Skeletal muscle satellite cell (primary cell): Measurements from ENCODE around the gene B4GALT2.

Experiments
- H3K27me3 ChIP-seq: 2 replicates; pipeline ENCODE4 v1.7.0; 2013; ENCODE audit warnings: low read length; ENCODE audit not compliant: control insufficient read depth, insufficient read depth
- H3K36me3 ChIP-seq: 2 replicates; pipeline ENCODE4 v1.7.0; 2013; ENCODE audit warnings: mild to moderate bottlenecking, control low read depth, low read length; ENCODE audit not compliant: insufficient read depth
- H3K4me1 ChIP-seq: 2 replicates; pipeline ENCODE4 v1.7.0; 2013; ENCODE audit warnings: low read length; ENCODE audit not compliant: control insufficient read depth, insufficient read depth
- H3K4me2 ChIP-seq: 2 replicates; pipeline ENCODE4 v1.7.0; 2013; ENCODE audit warnings: mild to moderate bottlenecking, low read length
- H3K4me3 ChIP-seq: 2 replicates; pipeline ENCODE4 v1.7.0; 2013; ENCODE audit warnings: low read length
- H3K9ac ChIP-seq: 2 replicates; pipeline ENCODE4 v1.7.0; 2013; ENCODE audit warnings: mild to moderate bottlenecking, low read depth, low read length, moderate library complexity
- H3K9me3 ChIP-seq: replicated peaks from 2 replicates; pipeline ENCODE4 v1.7.0; 2013; ENCODE audit warnings: mild to moderate bottlenecking, control low read depth, low read length

The B4GALT2 gene

DNA sequence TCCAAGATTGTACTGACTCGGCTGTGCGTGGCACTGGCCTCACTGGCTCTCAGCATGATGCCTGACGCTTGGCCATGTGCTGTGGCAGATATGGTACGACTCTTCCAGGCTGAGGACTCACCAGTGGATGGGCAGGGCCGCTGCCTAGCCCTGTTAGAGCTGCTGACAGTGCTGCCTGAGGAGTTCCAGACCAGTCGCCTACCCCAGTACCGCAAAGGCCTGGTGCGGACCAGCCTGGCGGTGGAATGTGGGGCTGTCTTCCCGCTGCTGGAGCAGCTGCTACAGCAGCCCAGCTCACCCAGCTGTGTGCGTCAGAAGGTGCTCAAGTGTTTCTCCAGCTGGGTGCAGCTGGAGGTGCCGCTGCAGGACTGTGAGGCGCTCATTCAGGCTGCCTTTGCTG, 29.3 kb upstream of the B4GALT2 start:
- Histone ChIP-seq H3K9me3 (no peaks in the 10 kb centered on the region), H3K27me3 (no peaks in the 10 kb centered on the region), H3K4me3 (no peak overlapping the region), H3K4me1 (peaks cover 21% of the 10 kb centered on the region), H3K9ac (no peak overlapping the region), H3K36me3 (peaks cover 11% of the 10 kb centered on the region), H3K4me2 (no peak overlapping the region)

DNA sequence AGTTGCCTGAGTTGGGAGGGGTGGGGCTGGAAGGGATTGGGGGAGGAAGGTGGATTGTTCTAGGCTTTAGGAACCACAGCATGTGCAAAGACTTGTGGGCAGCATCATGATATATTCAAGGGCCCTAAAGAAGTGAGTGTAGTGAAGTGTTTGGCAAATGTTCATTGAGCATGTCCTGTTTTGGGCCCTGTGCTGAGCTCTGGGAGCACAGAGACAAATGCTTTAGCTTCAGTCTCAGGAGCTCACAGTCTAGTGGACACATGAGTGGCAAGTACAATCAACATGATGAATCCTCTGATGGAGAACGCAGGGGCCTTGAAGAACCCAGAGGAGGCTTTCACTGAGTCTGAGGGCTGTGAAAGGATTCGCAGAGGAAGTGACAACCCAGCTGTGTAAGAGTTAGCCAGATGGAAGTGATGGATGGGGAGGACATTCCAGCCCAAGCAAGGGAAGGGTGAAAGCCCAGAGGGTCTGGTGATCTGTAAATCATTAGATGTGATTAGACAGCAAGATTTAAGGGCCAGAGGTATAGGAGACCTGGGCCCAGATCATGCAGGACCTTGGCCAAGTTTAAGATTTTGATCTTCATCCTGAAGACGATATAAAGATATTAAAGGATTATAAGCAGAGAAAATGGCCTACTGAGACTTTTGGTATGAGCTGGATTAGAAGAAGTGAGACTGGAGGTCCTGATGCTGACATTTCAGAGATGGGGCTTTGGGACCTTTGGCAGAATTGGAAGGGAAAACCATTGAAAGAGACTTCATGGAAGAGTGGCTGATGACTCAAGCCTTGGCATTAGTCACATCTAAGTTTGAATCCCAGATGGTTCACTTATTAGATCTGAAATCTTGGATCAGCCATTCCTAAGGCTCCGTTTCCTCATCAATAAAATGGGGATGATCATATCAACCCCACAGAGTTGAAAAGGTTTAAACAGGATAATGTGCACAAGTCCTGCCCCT, 27.7 kb upstream of the B4GALT2 start:
- Histone ChIP-seq H3K36me3 (peaks cover 11% of the 10 kb centered on the region), H3K4me2 (no peak overlapping the region), H3K4me1 (peaks cover 16% of the 10 kb centered on the region), H3K9ac (no peak overlapping the region), H3K4me3 (no peak overlapping the region), H3K27me3 (no peaks in the 10 kb centered on the region), H3K9me3 (no peaks in the 10 kb centered on the region)

DNA sequence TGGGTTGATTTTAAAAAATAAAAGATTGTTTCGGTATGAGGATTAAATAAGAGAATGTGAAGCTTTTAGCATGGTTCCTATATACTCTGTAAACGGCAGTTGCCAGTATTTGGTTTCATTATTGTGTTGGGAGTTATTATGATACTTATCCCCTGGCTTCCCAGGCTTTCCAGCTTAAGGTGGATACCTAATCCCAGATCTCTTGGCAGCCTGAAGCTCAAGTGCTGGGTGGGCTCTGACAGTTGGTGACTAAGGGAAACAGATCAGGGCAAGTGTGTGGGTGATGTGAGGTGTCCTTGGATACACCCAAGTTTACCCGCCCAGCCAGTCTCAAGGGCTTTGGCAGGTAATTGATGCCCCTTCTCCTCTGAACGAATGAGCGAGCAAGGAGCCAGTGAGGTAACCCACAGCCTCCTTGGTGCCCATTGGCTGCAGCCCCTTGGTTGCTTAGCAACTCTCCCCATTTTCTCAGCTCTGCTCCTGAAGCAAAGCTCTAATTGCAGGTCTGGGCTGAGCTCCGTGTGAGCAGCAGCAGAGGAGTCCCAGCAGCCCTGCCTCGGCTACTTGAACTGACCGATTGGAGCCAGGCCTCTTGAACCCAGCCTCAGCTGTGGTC, 26.2 kb upstream of the B4GALT2 start:
- Histone ChIP-seq H3K4me3 (no peak overlapping the region), H3K36me3 (peaks cover 22% of the 10 kb centered on the region), H3K27me3 (no peaks in the 10 kb centered on the region), H3K9ac (no peak overlapping the region), H3K9me3 (no peaks in the 10 kb centered on the region), H3K4me2 (no peak overlapping the region), H3K4me1 (peaks cover 12% of the 10 kb centered on the region)

DNA sequence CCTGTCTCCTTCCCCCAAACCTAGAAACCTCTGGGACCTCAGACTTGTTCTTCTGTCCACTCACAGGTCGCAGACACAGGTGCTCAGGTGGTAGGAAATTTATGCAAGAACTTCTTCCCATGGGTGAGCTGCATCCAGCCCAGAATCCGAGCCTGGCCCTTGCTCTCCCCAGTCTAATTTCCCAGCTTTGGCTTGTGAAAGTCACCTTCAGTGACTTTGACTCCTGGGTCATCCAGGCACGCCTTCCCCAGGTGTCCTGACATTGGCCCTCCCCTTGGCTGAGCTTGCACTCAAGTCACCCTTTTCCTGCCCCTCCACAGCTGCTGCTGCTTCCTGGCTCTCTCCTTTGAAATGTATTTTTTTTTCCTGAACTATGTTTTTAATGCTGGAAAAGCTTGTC, 25.6 kb upstream of the B4GALT2 start:
- no peak overlapping the region for H3K4me2 ChIP-seq
- H3K9ac ChIP-seq: no peak overlapping the region
- H3K27me3 ChIP-seq: no peaks in the 10 kb centered on the region
- peaks cover 7% of the 10 kb centered on the region for H3K4me1 ChIP-seq
- H3K4me3 ChIP-seq: no peak overlapping the region
- no peaks in the 10 kb centered on the region for H3K9me3 ChIP-seq
- peaks cover 25% of the 10 kb centered on the region for H3K36me3 ChIP-seq

DNA sequence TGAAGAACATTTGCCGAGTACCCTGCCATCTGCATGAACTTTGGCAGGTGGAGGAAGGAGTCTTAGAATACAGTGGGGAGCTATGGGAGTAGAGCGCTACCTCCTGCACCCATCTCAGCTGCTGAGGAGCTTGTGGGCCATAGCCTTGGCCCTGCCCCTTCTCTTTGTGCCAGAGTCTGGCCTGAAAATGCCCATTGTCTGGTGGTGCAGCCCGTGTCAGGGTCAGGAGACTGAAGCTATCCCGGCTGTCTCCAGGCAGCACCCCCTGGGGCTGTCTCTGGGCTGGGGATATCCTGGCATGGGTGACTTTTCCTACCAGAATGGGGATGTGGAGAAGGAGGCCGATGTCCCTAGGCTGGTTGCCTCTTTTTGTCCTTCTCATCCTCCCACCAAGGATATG, 25.0 kb upstream of the B4GALT2 start:
- peaks cover 31% of the 10 kb centered on the region for H3K36me3 ChIP-seq

DNA sequence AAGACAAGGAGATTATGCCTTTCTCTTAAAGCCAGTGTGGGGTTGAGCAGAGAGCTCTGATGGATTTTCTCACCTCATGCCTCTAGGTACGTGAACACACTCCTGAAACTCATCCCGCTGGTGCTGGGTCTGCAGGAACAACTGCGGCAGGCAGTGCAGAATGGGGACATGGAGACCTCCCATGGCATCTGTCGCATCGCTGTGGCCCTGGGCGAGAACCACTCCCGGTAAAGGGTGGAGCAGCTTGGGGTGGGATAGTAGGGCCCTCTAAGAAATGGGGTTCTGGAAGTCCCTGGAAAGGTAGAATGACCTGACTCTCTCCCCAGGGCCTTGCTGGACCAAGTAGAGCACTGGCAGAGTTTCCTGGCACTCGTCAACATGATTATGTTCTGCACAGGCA, 22.8 kb upstream of the B4GALT2 start:
- Histone ChIP-seq H3K4me1 (no peaks in the 10 kb centered on the region), H3K9me3 (no peaks in the 10 kb centered on the region), H3K36me3 (peaks cover 35% of the 10 kb centered on the region), H3K9ac (no peak overlapping the region), H3K4me2 (no peak overlapping the region), H3K4me3 (no peak overlapping the region), H3K27me3 (no peaks in the 10 kb centered on the region)

More for the DNA sequence above, 25.0 kb upstream of the B4GALT2 start:
- no peaks in the 10 kb centered on the region for H3K9me3 ChIP-seq
- peaks cover under 1% of the 10 kb centered on the region for H3K4me1 ChIP-seq
- H3K27me3 ChIP-seq: no peaks in the 10 kb centered on the region
- H3K4me2 ChIP-seq: no peak overlapping the region
- H3K4me3 ChIP-seq: no peak overlapping the region
- H3K9ac ChIP-seq: no peak overlapping the region

DNA sequence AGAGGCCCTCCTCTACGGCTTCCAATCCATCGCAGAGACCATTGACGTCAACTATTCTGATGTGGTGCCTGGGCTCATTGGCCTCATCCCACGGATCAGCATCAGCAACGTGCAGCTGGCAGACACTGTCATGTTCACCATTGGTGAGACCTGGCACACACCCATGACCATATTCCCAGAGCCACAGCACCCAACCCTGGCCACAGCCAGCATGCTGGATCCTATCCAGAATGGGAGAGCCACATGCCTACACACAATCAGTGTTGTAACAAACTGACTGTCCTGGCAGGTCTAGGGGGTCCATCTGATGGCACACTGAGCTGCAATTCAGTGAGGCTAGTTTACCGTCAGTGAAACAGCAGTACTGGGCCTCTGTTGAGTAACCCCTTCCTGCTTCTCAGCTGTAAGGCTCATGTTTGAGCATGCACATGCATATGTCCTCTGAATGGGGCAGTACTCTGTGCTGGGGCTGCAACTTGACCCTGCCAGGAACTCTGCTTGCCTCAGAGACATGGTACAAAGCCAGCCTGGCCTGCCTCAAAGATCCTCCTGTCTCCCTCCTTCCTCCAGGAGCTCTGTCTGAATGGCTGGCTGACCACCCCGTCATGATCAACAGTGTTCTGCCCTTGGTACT, 21.5 kb upstream of the B4GALT2 start:
- H3K9me3 ChIP-seq: no peaks in the 10 kb centered on the region
- H3K4me3 ChIP-seq: no peak overlapping the region
- H3K9ac ChIP-seq: no peak overlapping the region
- peaks cover 42% of the 10 kb centered on the region for H3K36me3 ChIP-seq
- H3K27me3 ChIP-seq: no peaks in the 10 kb centered on the region
- no peak overlapping the region for H3K4me2 ChIP-seq
- no peaks in the 10 kb centered on the region for H3K4me1 ChIP-seq

DNA sequence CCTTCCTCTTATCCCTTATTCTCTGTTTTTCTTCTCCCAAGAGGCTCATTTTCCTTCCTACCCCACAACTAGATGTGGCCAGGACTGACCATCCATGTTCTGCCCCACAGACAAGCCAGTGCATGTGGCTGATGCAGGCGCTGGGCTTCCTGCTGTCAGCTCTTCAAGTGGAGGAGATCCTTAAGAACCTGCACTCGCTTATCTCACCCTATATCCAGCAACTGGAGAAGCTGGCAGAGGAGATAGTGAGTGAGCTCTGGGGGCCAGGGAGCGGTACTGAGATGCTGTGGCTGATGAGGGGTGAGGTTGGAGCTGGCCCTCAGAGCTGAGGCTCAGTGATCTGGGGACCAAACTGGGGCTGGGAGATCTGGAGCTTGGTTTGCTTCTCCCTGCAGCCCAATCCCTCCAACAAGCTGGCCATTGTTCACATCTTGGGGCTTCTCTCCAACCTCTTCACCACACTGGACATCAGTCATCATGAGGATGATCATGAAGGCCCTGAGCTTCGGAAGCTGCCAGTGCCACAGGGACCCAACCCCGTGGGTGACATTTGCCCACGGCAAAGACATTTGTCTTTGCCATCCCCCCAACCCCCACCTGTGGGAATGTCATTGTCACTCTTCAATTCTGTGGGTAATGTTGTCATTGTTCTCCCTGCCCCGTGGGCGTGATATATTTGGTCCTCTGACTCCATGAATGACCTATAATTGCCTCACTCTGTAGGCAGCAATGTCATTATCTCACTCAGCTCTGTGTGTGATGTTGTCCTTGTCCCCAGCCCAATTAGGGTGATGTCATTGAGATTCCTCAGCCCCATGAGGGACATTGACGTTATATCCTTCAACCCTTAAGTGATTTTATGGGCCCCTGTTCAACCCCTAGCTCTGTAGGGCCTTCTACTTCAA, 20.4 kb upstream of the B4GALT2 start:
- Histone ChIP-seq H3K9me3 (no peaks in the 10 kb centered on the region), H3K9ac (no peak overlapping the region), H3K36me3 (peaks cover 51% of the 10 kb centered on the region), H3K4me2 (no peak overlapping the region), H3K4me1 (no peaks in the 10 kb centered on the region), H3K4me3 (no peak overlapping the region), H3K27me3 (no peaks in the 10 kb centered on the region)

DNA sequence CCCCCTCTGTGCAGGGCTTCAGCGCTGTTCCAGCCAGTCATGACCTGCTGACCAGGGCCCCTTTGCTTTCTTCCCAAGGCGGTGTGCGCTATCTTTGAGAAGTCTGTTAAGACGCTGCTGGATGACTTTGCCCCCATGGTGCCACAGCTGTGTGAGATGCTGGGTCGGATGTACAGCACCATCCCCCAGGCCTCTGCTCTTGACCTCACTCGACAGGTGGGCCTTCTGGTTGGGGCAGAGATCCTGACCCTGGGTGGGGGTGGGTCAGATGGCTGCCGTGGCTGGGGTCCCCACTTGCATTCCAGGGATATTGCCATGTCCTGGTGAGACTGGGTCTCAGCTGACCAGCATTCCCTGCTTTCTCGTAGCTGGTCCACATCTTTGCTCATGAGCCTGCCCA, 18.2 kb upstream of the B4GALT2 start:
- H3K9me3 ChIP-seq: no peaks in the 10 kb centered on the region
- no peak overlapping the region for H3K4me2 ChIP-seq
- H3K4me3 ChIP-seq: no peak overlapping the region
- H3K36me3 ChIP-seq: peaks cover 62% of the 10 kb centered on the region
- H3K4me1 ChIP-seq: no peaks in the 10 kb centered on the region
- no peaks in the 10 kb centered on the region for H3K27me3 ChIP-seq
- no peak overlapping the region for H3K9ac ChIP-seq

DNA sequence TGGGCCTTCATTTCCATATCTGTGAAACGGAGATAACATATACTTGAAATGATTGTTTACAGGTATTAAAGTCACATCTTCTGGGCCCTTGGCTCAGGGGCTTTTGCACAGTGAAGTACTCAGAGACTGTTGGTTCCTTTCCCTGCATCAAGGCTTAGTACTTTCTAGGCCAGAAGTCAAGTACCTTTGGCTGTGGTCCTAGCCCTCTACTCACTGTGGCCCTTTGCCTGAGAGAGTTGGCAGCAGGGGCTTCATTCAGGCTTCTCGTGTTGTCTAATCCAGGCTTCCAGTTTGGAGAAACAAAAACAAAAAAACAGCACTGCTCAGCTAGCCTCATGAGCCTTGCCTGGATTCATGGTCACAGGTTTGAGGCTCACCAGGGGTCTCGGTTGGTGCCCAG, 17.3 kb upstream of the B4GALT2 start:
- Histone ChIP-seq H3K36me3 (peaks cover 62% of the 10 kb centered on the region), H3K9ac (no peak overlapping the region), H3K9me3 (no peaks in the 10 kb centered on the region)

DNA sequence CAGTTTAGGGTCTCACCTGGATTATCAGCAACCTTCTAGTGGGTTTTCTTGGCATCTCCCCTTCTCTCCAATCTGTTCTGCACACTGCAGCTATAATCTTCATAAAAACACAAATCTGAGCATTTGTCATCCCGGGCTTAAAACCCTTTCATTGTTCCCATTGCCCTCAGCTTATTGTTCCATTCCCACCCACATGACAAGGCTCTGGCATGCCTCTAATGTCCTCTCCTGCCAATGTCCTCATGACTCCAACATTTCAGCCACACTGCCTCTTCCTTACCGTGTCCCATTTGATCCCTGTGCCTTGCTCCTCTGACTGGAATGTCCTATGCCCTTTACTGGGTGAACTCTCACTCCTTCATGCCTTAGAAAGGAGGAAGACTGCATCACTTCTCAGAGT, 16.7 kb upstream of the B4GALT2 start:
- Histone ChIP-seq H3K4me2 (no peak overlapping the region), H3K36me3 (peaks cover 55% of the 10 kb centered on the region), H3K4me1 (no peaks in the 10 kb centered on the region), H3K4me3 (no peak overlapping the region), H3K27me3 (no peaks in the 10 kb centered on the region), H3K9me3 (no peaks in the 10 kb centered on the region), H3K9ac (no peak overlapping the region)

More for the DNA sequence above, 17.3 kb upstream of the B4GALT2 start:
- H3K27me3 ChIP-seq: no peaks in the 10 kb centered on the region
- H3K4me1 ChIP-seq: no peaks in the 10 kb centered on the region
- no peak overlapping the region for H3K4me2 ChIP-seq
- H3K4me3 ChIP-seq: no peak overlapping the region
